Measurements from ENCODE around the gene SLC6A18. TPM values are rescaled to one million over a fixed set of nuclear protein-coding genes. Genes with fewer than 3 reads are reported as not detected.

Gene SLC6A18
- total and polyA plus RNA-seq, 12 donors, result not detected

- Histone ChIP-seq H3K27ac (no peak overlapping the region), H3K27me3 (peaks cover 0 to 11% (median 3%) of the 10 kb centered on the region in 7 donors), H3K4me1 (no peaks in the 10 kb centered on the region), H3K4me3 (no peak overlapping the region), H3K36me3 (no peaks in the 10 kb centered on the region), H3K9me3 (peaks cover 0 to 13% (median 4%) of the 10 kb centered on the region in 11 donors)
- DNase-seq, result no peak
- TF ChIP-seq, protein P1, sequence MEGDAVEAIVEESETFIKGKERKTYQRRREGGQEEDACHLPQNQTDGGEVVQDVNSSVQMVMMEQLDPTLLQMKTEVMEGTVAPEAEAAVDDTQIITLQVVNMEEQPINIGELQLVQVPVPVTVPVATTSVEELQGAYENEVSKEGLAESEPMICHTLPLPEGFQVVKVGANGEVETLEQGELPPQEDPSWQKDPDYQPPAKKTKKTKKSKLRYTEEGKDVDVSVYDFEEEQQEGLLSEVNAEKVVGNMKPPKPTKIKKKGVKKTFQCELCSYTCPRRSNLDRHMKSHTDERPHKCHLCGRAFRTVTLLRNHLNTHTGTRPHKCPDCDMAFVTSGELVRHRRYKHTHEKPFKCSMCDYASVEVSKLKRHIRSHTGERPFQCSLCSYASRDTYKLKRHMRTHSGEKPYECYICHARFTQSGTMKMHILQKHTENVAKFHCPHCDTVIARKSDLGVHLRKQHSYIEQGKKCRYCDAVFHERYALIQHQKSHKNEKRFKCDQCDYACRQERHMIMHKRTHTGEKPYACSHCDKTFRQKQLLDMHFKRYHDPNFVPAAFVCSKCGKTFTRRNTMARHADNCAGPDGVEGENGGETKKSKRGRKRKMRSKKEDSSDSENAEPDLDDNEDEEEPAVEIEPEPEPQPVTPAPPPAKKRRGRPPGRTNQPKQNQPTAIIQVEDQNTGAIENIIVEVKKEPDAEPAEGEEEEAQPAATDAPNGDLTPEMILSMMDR (IDR thresholded peaks at IDR 0.05), result no peak
- ATAC-seq, result no peak
- WGBS, 2 donors, result 84 to 86% methylated on average over 23 of the region's 23 CpGs
- intact Hi-C loops (cut with DNase I), result no loop called here
Measured at GRCh38 chr5:1256776-1257175, 31.6 kb downstream of the SLC6A18 start.

- whole genome bisulfite sequencing, 2 donors, result 84% methylated on average over 17 of the region's 17 CpGs
- TF ChIP-seq, protein P1 (IDR thresholded peaks at IDR 0.05), result no peak
- Histone ChIP-seq H3K27me3 (peaks cover 0 to 7% (median 3%) of the 10 kb centered on the region in 7 donors), H3K4me3 (no peak overlapping the region), H3K4me1 (no peaks in the 10 kb centered on the region), H3K36me3 (no peaks in the 10 kb centered on the region), H3K9me3 (peaks cover 0 to 19% (median 10%) of the 10 kb centered on the region in 11 donors), H3K27ac (no peak overlapping the region)
- ATAC-seq (no peak), DNase-seq (no peak)
- intact Hi-C loops (cut with DNase I), result no loop called here
Measured at GRCh38 chr5:1257363-1257762, 32.2 kb downstream of the SLC6A18 start.

GRCh38 chr5:1257841-1258240, 32.7 kb downstream of the SLC6A18 start:
- no peaks in the 10 kb centered on the region for H3K36me3 ChIP-seq

DNA sequence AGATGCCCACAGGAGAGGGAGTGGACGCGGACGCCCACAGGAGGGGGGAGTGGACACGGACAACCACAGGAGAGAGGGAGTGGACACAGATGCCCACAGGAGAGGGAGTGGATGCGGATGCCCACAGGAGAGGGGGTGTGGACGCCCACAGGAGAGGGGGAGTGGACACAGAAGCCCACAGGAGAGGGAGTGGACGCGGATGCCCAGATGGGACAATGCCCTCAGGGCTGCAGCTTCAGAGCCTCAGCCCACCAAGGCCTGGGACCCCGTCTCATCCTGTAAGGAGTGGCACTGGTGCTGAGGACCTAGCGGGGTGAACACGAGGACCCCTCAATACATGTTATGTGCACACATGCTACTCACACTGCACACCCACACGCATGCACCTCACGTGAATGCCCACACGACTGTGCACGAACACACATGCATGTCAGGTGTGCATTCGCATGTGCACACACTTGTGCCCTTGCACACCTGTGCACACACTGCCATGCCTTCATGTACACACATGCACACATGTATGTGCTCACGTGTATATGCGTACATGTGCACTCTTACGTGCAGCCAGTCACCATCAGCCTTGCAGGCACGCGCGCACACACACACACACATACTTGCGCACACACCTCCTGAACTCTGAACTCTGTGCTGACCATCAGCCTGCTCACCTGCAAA, 34.8 kb downstream of the SLC6A18 start:
- peaks cover 0 to 5% (median 0%) of the 10 kb centered on the region in 7 donors for H3K27me3 ChIP-seq
- WGBS, 2 donors, result 95 to 96% methylated on average over 22 to 23 of the region's 23 CpGs
- no peak for DNase-seq

More at GRCh38 chr5:1257841-1258240, 32.7 kb downstream of the SLC6A18 start:
- Histone ChIP-seq H3K27me3 (peaks cover 0 to 7% (median under 1%) of the 10 kb centered on the region in 7 donors), H3K9me3 (peaks cover 0 to 24% (median 15%) of the 10 kb centered on the region in 11 donors), H3K27ac (no peak overlapping the region), H3K4me3 (no peak overlapping the region), H3K4me1 (no peaks in the 10 kb centered on the region)
- intact Hi-C loops (cut with DNase I), result no loop called here
- no peak for DNase-seq
- ATAC-seq, result no peak
- 81 to 89% methylated on average over 13 of the region's 13 CpGs for WGBS, 2 donors
- TF ChIP-seq, protein P1 (IDR thresholded peaks at IDR 0.05), result no peak

More for the DNA sequence above, 34.8 kb downstream of the SLC6A18 start:
- Histone ChIP-seq H3K36me3 (no peaks in the 10 kb centered on the region), H3K9me3 (peaks cover 0 to 37% (median 18%) of the 10 kb centered on the region in 11 donors), H3K4me1 (no peaks in the 10 kb centered on the region), H3K27ac (no peak overlapping the region), H3K4me3 (no peak overlapping the region)
- no peak for ATAC-seq
- TF ChIP-seq, protein P1 (IDR thresholded peaks at IDR 0.05), result no peak
- intact Hi-C loops (cut with DNase I), result no loop called here

Measured in heart right ventricle (tissue), 16 donors.